K562 (cell line): ENCODE data around the gene ANHX. TPM values are rescaled to one million over a fixed set of nuclear protein-coding genes. Genes with fewer than 3 reads are reported as not detected.

Experiments used
- ATAC-seq: fragments of 200-7000 bp; cut with Tn5 transposase; 3 replicates; pipeline ENCODE4 v1.9.1; 2020; ENCODE audit warnings: moderate library complexity
- BruUV-seq: library from RNA; stranded (reverse); fragments of 400-500 nt; replicated peaks from 2 replicates; lab custom pipeline; 2021; lab: Mats Ljungman, UMichigan
- CTCF ChIA-PET: fragments of 300-600 bp; formaldehyde crosslinking; extraction: SDS; loops from one replicate; lab custom pipeline; 2021; ENCODE audit warnings: low intra/inter-chr PET ratio; lab: Yijun Ruan, JAX
- POLR2A ChIA-PET: fragments of 300-600, 350-650 bp; sonication (Branson Sonifier 250); formaldehyde crosslinking; extraction: SDS; loops from one replicate; lab custom pipeline; 2021; ENCODE audit warnings: antibody characterized with exemption, inconsistent platforms; lab: Yijun Ruan, JAX
- DNase-seq, 4 experiments: peaks; one replicate each; pipeline versions ENCODE4 v3.0.0 to v3.0.0-alpha.2; 2011 to 2018; ENCODE audit warnings: low spot score in 3 of 4, mixed read lengths in 3 of 4; ENCODE audit errors: extremely low read depth in 1 of 4
- FAIRE-seq: peaks from 2 replicates; lab custom pipeline; 2011; peaks lifted over from hg19 to GRCh38; lab: Jason Lieb, UNC
- H2AFZ ChIP-seq: 2 replicates; pipeline ENCODE4 v1.6.0; 2011; ENCODE audit warnings: low read depth, low read length, control low read depth, inconsistent platforms
- H3K27ac ChIP-seq: fragments of 200-600 bp; 3 replicates; pipeline ENCODE4 v1.8.0; 2011; ENCODE audit warnings: low read depth, mild to moderate bottlenecking, control low read depth, inconsistent platforms, low read length, moderate library complexity, mixed read lengths; ENCODE audit errors: extremely low read depth
- H3K27me3 ChIP-seq, 2 experiments: fragments of 300-600 bp in 1 of 2; 2 replicates in 1 of 2; 3 replicates in 1 of 2; pipeline versions ENCODE4 v1.6.0 to v1.8.0; 2011; ENCODE audit warnings: inconsistent platforms in 2 of 2, low read length in 2 of 2, mild to moderate bottlenecking in 1 of 2, mixed read lengths in 1 of 2, moderate library complexity in 1 of 2; ENCODE audit not compliant: control insufficient read depth in 2 of 2, insufficient read depth in 2 of 2
- H3K36me3 ChIP-seq: fragments of 300-600 bp; 3 replicates; pipeline ENCODE4 v1.8.0; 2011; ENCODE audit warnings: mild to moderate bottlenecking, low read length, inconsistent platforms; ENCODE audit not compliant: control insufficient read depth, insufficient read depth
- H3K4me1 ChIP-seq, 2 experiments: fragments of 200-600 bp in 1 of 2; replicated peaks in 1 of 2; 2 replicates in 1 of 2; 3 replicates in 1 of 2; pipeline versions ENCODE4 v1.5.1 to v1.8.0; 2011; ENCODE audit warnings: inconsistent platforms in 2 of 2, low read length in 2 of 2, mild to moderate bottlenecking in 1 of 2, mixed read lengths in 1 of 2, moderate library complexity in 1 of 2; ENCODE audit not compliant: control insufficient read depth in 2 of 2, insufficient read depth in 2 of 2
- H3K4me2 ChIP-seq: 2 replicates; pipeline ENCODE4 v1.6.1; 2011; ENCODE audit warnings: low read length, control low read depth, inconsistent platforms, mixed read lengths; ENCODE audit not compliant: insufficient read depth
- H3K4me3 ChIP-seq: fragments of 200-600 bp; sonication (generic), shearing (Covaris generic); 2 replicates; pipeline ENCODE4 v1.5.1; 2016; ENCODE audit warnings: control low read depth, inconsistent platforms
- H3K79me2 ChIP-seq: fragments of 200-600 bp; 3 replicates; pipeline ENCODE4 v1.8.0; 2011; ENCODE audit warnings: low read length, inconsistent platforms; ENCODE audit not compliant: control insufficient read depth, insufficient read depth
- H3K9ac ChIP-seq, 2 experiments: 2 replicates each; pipeline versions ENCODE4 v1.6.0 to v1.6.1; 2011; ENCODE audit warnings: low read depth in 2 of 2, low read length in 2 of 2, control low read depth in 1 of 2, inconsistent platforms in 1 of 2, mild to moderate bottlenecking in 1 of 2, mixed read lengths in 1 of 2; ENCODE audit not compliant: insufficient read depth in 1 of 2
- H3K9me1 ChIP-seq: one replicate; pipeline ENCODE4 v1.6.0; 2011; ENCODE audit warnings: inconsistent platforms, mild to moderate bottlenecking, low read length, moderate library complexity; ENCODE audit not compliant: control insufficient read depth, insufficient read depth
- H3K9me3 ChIP-seq: replicated peaks from 2 replicates; pipeline ENCODE4 v1.5.1; 2011; ENCODE audit warnings: low read depth, low read length, inconsistent platforms; ENCODE audit not compliant: control insufficient read depth, insufficient read depth
- H4K20me1 ChIP-seq: replicated peaks from 2 replicates; pipeline ENCODE4 v1.6.1; 2011; ENCODE audit warnings: low read length, inconsistent platforms, mixed read lengths; ENCODE audit not compliant: control insufficient read depth, insufficient read depth
- DPF2 ChIP-seq: fragments of 450-650 bp; IDR thresholded peaks from 2 replicates; pipeline ENCODE4 v1.6.1; 2016
- HDAC2 ChIP-seq: fragments of 450-650 bp; IDR thresholded peaks from 2 replicates; pipeline ENCODE4 v1.6.1; 2016; ENCODE audit warnings: mild to moderate bottlenecking
- HNRNPH1 ChIP-seq: fragments of 200-400 bp; formaldehyde crosslinking; optimal IDR thresholded peaks from 2 replicates; pipeline ENCODE3; 2017; ENCODE audit warnings: low read depth, mild to moderate bottlenecking, low read length, moderate library complexity
- MCM5 ChIP-seq: fragments of 450-650 bp; IDR thresholded peaks from 2 replicates; pipeline ENCODE4 v1.6.1; 2016; ENCODE audit warnings: low read depth
- SETDB1 ChIP-seq: IDR thresholded peaks from one replicate; pipeline ENCODE4 v1.6.1; 2012; ENCODE audit warnings: low read length, control low read depth, inconsistent platforms
- U2AF2 ChIP-seq: fragments of 200-400 bp; formaldehyde crosslinking; optimal IDR thresholded peaks from 2 replicates; pipeline ENCODE3; 2017; ENCODE audit warnings: low read depth, mild to moderate bottlenecking, low read length
- ZNF408 ChIP-seq: fragments of 250-450 bp; sonication (Bioruptor Pico); IDR thresholded peaks from 2 replicates; pipeline ENCODE4 v1.4.0; 2020; ENCODE audit warnings: low read depth, mild to moderate bottlenecking, moderate library complexity
- WGBS: fragments of 100-300 bp; shearing (Covaris generic); methylation state at CpG from one replicate; pipeline ENCODE4 v1.1.6; 2016; ENCODE audit warnings: low coverage, mixed read lengths; ENCODE audit not compliant: insufficient coverage; ENCODE audit errors: missing lambda C conversion rate; 5-methylcytosine and 5-hydroxymethylcytosine counted together
- in situ Hi-C: fragments of 300-500 bp; cut with MboI; formaldehyde crosslinking; loops from 4 replicates; pipeline ENCODE4 v1.15.0; 2018; ENCODE audit warnings: inconsistent platforms, mixed read lengths
- intact Hi-C: fragments of 100-400 bp; cut with micrococcal nuclease; formaldehyde crosslinking; loops from 2 replicates; pipeline ENCODE4 v1.14.2; 2022
- polyA plus RNA-seq, 8 experiments: library from polyadenylated mRNA; depleted of rRNA in 4 of 8; stranded (reverse) in 5 of 8; unstranded in 3 of 8; fragments of >200 nt; fragmentation: Nextera tagmentation in 2 of 8; fragmentation: Illumina TruSeq in 1 of 8; extraction: Ambion mirVana in 2 of 8; extraction: Trizol in 1 of 8; gene quantifications; 2 replicates each; pipeline versions ENCODE4 v1.2.1 to v1.2.3, GENCODE V29; 2011 to 2014; ENCODE audit warnings: inconsistent platforms in 1 of 8, missing spikeins in 1 of 8
- total RNA-seq, 7 experiments: library from RNA; depleted of rRNA in 6 of 7; stranded (reverse); fragments of >200 nt in 6 of 7; fragmentation: Illumina TruSeq in 2 of 7; extraction: Trizol in 2 of 7; gene quantifications; 2 replicates each; pipeline versions ENCODE4 v1.2.1 to v1.2.3, GENCODE V29; 2011 to 2021; ENCODE audit warnings: low replicate concordance in 1 of 7
- TF ChIP-seq, protein P1 (sequence below): fragments of 450-650 bp; IDR thresholded peaks from 2 replicates; pipeline ENCODE4 v1.6.1; 2014; ENCODE audit warnings: low read depth, mild to moderate bottlenecking, moderate library complexity, borderline replicate concordance

Gene ANHX
- total and polyA plus RNA-seq, 9 of the 15 experiments (the other 6 are each of a cell fraction or from before 2014, with no cell fraction given), result not detected

- TF ChIP-seq SETDB1, result no peak
These were observed 14.4 kb downstream of the ANHX start (continued) for GRCh38 chr12:133221241-133221640.

DNA sequence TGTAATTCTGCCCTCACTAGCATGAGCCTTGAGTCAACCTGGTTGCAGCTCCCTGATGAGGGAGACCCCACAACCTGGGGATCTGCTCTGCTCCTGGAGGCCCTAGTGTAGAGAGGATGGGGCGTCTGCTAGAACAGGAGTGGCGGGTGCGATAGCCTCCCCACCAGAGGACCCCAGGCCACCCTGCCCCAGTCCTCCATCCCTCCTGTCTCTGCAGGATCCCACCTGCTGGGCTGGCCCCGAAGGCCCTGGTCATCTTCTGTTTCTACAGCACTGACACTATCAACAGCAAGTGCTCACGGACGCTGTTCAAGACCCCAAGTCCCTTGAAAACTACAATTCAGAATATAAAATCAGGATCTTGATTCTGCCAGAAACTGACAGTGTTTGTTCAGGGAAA lies 15.2 kb downstream of the ANHX start:
- no peak overlapping the region for H3K4me3 ChIP-seq
- H2AFZ ChIP-seq, result no peak overlapping the region
- no peak overlapping the region for H3K4me2 ChIP-seq
- TF ChIP-seq, protein P1, sequence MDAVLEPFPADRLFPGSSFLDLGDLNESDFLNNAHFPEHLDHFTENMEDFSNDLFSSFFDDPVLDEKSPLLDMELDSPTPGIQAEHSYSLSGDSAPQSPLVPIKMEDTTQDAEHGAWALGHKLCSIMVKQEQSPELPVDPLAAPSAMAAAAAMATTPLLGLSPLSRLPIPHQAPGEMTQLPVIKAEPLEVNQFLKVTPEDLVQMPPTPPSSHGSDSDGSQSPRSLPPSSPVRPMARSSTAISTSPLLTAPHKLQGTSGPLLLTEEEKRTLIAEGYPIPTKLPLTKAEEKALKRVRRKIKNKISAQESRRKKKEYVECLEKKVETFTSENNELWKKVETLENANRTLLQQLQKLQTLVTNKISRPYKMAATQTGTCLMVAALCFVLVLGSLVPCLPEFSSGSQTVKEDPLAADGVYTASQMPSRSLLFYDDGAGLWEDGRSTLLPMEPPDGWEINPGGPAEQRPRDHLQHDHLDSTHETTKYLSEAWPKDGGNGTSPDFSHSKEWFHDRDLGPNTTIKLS, result no peak
- no peak for TF ChIP-seq U2AF2
- no peak for TF ChIP-seq ZNF408 (CRISPR knock-in tag)
- TF ChIP-seq HNRNPH1, result no peak
- TF ChIP-seq DPF2, result no peak
- TF ChIP-seq MCM5, result no peak
- no peak for TF ChIP-seq HDAC2
- no peak overlapping the region for H3K27ac ChIP-seq
- DNase-seq (no peak), FAIRE-seq (no peak), ATAC-seq (no peak)
- H3K9ac ChIP-seq, result no peak overlapping the region
- no TSS peak for BruUV-seq
- intact Hi-C loops (no loop called here), in situ Hi-C loops (no loop called here)
- no peaks in the 10 kb centered on the region for H3K27me3 ChIP-seq
- H3K4me1 ChIP-seq, result no peaks in the 10 kb centered on the region
- H3K9me3 ChIP-seq, result 0 out of 2 replicates have a peak, but pooled peaks cover 1% of the 10 kb centered on the region
- ChIA-PET POLR2A (no interaction called here), CTCF (no interaction called here)
- 0% methylated on average over 3 of the region's 6 CpGs for WGBS
- H3K36me3 ChIP-seq, result no peaks in the 10 kb centered on the region
- no peaks in the 10 kb centered on the region for H3K79me2 ChIP-seq
- H4K20me1 ChIP-seq, result no peaks in the 10 kb centered on the region
- no peaks in the 10 kb centered on the region for H3K9me1 ChIP-seq
